Middle frontal gyrus (tissue), 1 donor: ENCODE measurements around the gene TPO.
"Not testable (repeated sequence)": the region's sequence is repeated elsewhere in the genome, so short reads cannot be mapped to it uniquely, and the experiment has no call there.

ENCODE experiments used
- DNase-seq: peaks from one replicate; pipeline ENCODE4 v3.0.0-alpha.2; 2015; ENCODE audit warnings: low spot score; ENCODE audit errors: extremely low spot score

TPO gene

GRCh38 chr2:1405124-1405523, 8.1 kb upstream of the TPO start:
- DNase-seq, result no peak

DNA sequence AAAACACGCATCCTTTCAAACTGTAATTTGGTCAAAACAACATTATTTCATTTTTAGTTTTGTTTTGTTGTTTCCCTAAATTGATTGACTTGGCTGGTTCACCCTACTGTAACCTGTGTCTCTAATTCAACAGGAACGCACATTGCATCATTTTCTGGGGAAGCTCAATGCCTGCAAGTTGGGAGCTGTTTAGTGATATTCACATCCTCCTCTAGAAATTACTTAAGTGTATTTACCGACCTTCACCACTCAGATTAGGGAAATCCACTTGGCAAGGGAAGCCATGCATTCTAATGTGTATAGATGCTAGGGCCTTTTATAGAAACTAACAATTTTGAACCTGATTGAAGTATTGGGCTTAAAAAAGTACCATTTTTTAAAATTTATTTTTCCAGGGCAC, 7.3 kb upstream of the TPO start:
- no peak for DNase-seq

GRCh38 chr2:1406434-1406833, 6.8 kb upstream of the TPO start:
- DNase-seq, result no peak

- DNase-seq, result no peak
Measured at GRCh38 chr2:1407950-1408675, 5.2 kb upstream of the TPO start.

GRCh38 chr2:1414121-1414520, 858 bp downstream of the TPO start:
- no peak for DNase-seq

GRCh38 chr2:1414901-1415300, 1.6 kb downstream of the TPO start:
- not testable (repeated sequence) for DNase-seq

GRCh38 chr2:1415501-1415900, 2.2 kb downstream of the TPO start:
- no peak for DNase-seq

GRCh38 chr2:1418566-1418965, 5.3 kb downstream of the TPO start:
- DNase-seq, result no peak

GRCh38 chr2:1420746-1421480, 7.7 kb downstream of the TPO start:
- no peak for DNase-seq

DNA sequence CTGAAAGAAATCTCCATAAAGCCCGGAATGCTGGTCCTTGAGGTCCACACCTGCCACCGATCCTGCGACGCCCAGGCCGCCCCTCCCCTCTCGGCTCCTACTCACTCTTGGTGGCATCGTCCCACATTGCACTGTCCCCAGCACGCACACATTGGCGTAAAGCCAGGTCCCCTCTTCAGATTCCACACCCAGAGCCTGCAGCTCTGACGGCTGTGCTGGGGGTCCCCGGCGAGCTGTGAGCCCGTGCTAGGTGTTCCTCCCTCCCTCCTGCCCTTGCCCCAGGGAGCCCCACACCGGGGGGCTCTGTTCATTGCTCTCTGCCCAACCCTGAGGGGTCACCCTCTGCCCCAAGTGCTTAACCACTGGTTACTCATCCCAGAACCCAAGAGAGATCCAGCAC, 8.5 kb downstream of the TPO start:
- no peak for DNase-seq

- no peak for DNase-seq
Measured at GRCh38 chr2:1422131-1422530, 8.9 kb downstream of the TPO start.

- DNase-seq, result no peak
Measured at GRCh38 chr2:1422716-1423285, 9.5 kb downstream of the TPO start.

- no peak for DNase-seq
Measured at GRCh38 chr2:1427086-1427485, 13.8 kb downstream of the TPO start.

GRCh38 chr2:1429895-1430294, 16.6 kb downstream of the TPO start:
- DNase-seq, result no peak

DNA sequence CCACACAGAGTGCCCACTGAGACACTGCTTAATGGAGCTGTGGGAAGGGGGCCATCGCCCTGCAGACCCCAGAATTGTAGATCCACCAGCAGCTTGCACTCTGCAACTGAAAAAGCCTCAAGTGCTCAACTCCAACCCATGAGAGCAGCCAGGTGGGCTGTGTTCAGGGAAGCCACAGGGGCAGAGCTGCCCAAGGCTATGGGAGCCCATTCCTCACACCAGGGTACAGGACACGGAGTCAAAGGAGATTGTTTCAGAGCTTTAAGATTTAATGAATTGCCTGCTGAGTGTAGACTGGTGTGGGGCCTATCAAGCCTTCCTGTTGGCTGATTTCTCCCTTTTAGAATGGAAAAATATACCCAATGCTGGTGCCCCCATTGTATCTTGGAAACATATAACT, 17.2 kb downstream of the TPO start:
- no peak for DNase-seq

DNA sequence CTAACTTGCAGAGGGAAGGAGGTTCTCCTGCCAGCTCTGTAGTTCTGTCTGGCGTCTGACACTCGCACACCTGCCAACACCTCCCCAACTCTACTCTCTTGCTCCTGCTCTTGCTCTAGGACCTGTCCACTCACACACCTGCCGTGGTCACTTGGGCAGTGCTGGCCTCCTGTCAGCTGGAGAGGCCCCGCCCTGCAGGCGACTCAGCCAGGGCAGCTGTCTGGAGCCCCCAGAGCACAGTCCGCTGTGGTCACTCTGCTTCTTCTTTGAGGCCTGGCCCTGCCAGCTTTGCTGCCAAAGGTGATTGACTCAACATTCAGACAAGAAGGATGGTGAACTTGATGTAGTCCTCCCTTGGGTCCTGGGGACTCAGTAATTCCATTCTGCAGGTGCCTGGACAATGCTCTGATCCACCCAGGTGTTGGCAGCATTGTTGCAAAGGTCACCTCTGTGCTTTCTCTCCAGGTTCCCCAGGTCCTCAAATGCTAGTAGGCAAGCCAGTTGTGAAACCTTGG, 18.7 kb downstream of the TPO start:
- DNase-seq, result no peak

- no peak for DNase-seq
Measured at GRCh38 chr2:1432726-1433125, 19.5 kb downstream of the TPO start.

DNA sequence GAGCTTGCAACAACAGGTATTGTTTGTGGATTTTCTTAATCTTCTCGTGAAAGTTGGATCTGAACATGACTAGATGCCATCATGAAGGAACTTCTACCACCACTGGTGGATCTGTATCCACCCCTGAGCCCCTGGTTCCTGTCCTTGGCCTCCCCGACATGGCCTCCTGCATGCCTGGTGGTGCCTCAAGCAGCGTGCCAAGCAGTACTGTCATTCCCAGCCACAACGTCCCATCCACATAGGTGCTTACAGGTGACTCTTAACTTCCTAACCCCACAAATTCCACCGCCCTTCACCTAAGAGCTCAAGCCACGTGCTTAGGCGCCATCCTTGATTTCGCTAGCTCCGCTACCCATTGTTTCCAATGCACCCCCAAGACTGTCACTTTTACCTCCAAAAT, 23.1 kb downstream of the TPO start:
- no peak for DNase-seq

- no peak for DNase-seq
Measured at GRCh38 chr2:1437101-1437500, 23.8 kb downstream of the TPO start.

GRCh38 chr2:1437537-1437936, 24.3 kb downstream of the TPO start:
- DNase-seq, result no peak

- no peak for DNase-seq
Measured at GRCh38 chr2:1438972-1439371, 25.7 kb downstream of the TPO start.

DNA sequence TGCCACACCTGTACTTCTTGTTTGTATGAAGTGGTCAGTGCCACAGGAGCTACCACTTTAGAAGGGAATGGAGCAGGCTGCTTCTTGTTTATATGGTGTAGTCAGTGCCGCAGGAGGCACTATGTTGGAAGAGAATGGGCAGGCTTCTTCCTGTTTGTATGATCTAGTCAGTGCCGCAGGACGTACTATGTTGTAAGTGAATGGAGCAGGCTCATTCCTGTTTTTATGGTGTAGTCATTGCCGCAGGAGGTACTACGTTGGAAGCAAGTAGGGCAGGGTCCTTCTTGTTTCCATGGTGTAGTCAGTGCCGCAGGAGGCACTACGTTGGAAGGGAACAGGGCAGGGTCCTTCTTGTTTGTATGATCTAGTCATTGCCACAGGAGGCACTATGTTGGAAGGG, 27.3 kb downstream of the TPO start:
- DNase-seq, result no peak

- no peak for DNase-seq
Measured at GRCh38 chr2:1446301-1446700, 33.0 kb downstream of the TPO start.
